PFSK-1 (cell line): ENCODE data around the gene CLDN17.

Experiments
- FOXP2 ChIP-seq: optimal IDR thresholded peaks from 2 replicates; pipeline ENCODE3; 2011; ENCODE audit warnings: borderline replicate concordance, control low read depth, inconsistent platforms; ENCODE audit not compliant: insufficient read depth; ENCODE audit errors: extremely low read length, extremely low read depth
- POLR2AphosphoS5 ChIP-seq: IDR thresholded peaks from 2 replicates; pipeline ENCODE4 v1.6.1; 2012; ENCODE audit warnings: low read depth, mild to moderate bottlenecking, control low read depth, low read length, moderate library complexity
- REST ChIP-seq, 2 experiments: IDR thresholded peaks; 2 replicates each; pipeline versions ENCODE4 v1.6.1 to v1.8.0; 2011 to 2012; ENCODE audit warnings: low read depth in 2 of 2, low read length in 2 of 2, control low read depth in 1 of 2, inconsistent platforms in 1 of 2, mild to moderate bottlenecking in 1 of 2, moderate library complexity in 1 of 2; ENCODE audit not compliant: insufficient read depth in 1 of 2
- SIN3A ChIP-seq: IDR thresholded peaks from 2 replicates; pipeline ENCODE4 v1.6.1; 2012; ENCODE audit warnings: mild to moderate bottlenecking, low read length, moderate library complexity, borderline replicate concordance; ENCODE audit not compliant: insufficient read depth
- TAF1 ChIP-seq: IDR thresholded peaks from 2 replicates; pipeline ENCODE4 v1.6.1; 2012; ENCODE audit warnings: low read length, control low read depth, borderline replicate concordance; ENCODE audit not compliant: insufficient read depth

The CLDN17 gene

DNA sequence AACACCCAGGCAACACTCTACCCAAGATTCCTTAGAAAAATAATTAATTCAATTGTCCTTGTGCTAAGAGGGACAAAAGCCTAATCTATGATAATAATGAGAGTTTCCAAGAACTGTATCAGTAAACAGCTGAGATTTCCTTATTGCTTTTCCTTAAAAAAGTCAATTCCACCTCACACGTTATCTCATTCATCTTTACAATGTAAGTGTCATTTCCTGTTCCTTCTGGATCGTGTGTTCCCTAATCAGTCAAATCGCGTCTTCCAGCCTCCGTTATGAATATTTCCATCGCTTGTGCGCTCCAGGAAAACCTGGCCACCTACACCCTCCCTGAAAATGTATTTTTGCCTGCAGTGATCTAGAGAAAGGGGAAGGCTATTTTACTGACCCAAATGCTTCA is 23.9 kb upstream of the CLDN17 start:
- TF ChIP-seq TAF1: no peak
- no peak for TF ChIP-seq POLR2AphosphoS5
- TF ChIP-seq SIN3A: no peak
- no peak for TF ChIP-seq REST (IDR thresholded peaks at IDR 0.05; ENCODE audit: insufficient read depth in 1 of 2, low read depth in 2 of 2, low read length in 2 of 2)
- no peak for TF ChIP-seq FOXP2

DNA sequence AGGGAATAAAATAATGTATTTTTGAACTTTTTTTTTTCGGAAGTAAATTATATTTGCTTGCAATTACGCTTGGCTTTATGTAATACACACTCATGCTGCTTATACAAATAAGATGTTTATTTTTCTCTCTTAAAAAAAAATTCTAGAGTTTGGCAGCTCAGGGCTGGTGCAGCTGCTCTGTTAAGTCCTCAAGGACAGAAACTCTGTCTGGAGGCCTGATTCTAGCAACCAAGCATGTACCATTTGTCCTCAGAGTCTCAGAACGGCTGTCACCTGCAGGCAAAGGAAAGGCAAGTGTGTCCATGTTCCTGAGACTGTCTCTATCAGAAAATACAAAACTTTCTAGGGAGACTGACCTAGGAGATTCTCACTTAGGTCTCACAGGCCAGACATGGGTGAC is 23.2 kb upstream of the CLDN17 start:
- TF ChIP-seq REST (IDR thresholded peaks at IDR 0.05; ENCODE audit: insufficient read depth in 1 of 2, low read depth in 2 of 2, low read length in 2 of 2) (no peak), FOXP2 (no peak), TAF1 (no peak), SIN3A (no peak)

GRCh38 chr21:30186242-30186641 is 19.6 kb upstream of the CLDN17 start:
- TF ChIP-seq POLR2AphosphoS5: no peak
- TF ChIP-seq SIN3A: no peak
- no peak for TF ChIP-seq TAF1
- TF ChIP-seq REST (IDR thresholded peaks at IDR 0.05; ENCODE audit: insufficient read depth in 1 of 2, low read depth in 2 of 2, low read length in 2 of 2): no peak
- no peak for TF ChIP-seq FOXP2

GRCh38 chr21:30168086-30168485 is 1.5 kb upstream of the CLDN17 start:
- TF ChIP-seq POLR2AphosphoS5 (no peak), TAF1 (no peak), FOXP2 (no peak), REST (IDR thresholded peaks at IDR 0.05; ENCODE audit: insufficient read depth in 1 of 2, low read depth in 2 of 2, low read length in 2 of 2) (no peak), SIN3A (no peak)

- no peak for TF ChIP-seq TAF1
- TF ChIP-seq REST (IDR thresholded peaks at IDR 0.05; ENCODE audit: insufficient read depth in 1 of 2, low read depth in 2 of 2, low read length in 2 of 2): no peak
- TF ChIP-seq FOXP2: no peak
- TF ChIP-seq SIN3A: no peak
- TF ChIP-seq POLR2AphosphoS5: no peak
Observed at GRCh38 chr21:30166171-30166570, 434 bp downstream of the CLDN17 start.
